Measurements from ENCODE around the gene PTPRQ.

DNA sequence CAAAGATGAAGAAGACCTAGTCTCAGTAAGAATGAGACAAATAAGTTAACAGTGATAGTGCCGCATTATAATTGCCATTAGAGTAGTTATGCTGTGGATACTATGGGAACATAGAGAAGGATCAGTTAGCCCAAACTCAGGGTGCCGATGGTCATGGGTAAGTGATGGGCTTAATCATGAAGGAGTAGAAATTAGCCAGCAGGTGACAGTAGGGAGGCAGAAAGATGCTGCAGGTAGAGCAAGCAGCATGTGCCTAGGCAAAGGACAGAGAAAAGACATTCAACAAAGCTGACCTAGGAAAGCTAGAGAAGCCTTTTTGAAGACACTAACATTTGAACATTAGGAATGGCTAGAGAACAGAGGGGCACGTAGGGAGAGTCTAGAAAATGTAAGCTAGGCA is 30.6 kb upstream of the PTPRQ start:
- TF ChIP-seq, protein P1, sequence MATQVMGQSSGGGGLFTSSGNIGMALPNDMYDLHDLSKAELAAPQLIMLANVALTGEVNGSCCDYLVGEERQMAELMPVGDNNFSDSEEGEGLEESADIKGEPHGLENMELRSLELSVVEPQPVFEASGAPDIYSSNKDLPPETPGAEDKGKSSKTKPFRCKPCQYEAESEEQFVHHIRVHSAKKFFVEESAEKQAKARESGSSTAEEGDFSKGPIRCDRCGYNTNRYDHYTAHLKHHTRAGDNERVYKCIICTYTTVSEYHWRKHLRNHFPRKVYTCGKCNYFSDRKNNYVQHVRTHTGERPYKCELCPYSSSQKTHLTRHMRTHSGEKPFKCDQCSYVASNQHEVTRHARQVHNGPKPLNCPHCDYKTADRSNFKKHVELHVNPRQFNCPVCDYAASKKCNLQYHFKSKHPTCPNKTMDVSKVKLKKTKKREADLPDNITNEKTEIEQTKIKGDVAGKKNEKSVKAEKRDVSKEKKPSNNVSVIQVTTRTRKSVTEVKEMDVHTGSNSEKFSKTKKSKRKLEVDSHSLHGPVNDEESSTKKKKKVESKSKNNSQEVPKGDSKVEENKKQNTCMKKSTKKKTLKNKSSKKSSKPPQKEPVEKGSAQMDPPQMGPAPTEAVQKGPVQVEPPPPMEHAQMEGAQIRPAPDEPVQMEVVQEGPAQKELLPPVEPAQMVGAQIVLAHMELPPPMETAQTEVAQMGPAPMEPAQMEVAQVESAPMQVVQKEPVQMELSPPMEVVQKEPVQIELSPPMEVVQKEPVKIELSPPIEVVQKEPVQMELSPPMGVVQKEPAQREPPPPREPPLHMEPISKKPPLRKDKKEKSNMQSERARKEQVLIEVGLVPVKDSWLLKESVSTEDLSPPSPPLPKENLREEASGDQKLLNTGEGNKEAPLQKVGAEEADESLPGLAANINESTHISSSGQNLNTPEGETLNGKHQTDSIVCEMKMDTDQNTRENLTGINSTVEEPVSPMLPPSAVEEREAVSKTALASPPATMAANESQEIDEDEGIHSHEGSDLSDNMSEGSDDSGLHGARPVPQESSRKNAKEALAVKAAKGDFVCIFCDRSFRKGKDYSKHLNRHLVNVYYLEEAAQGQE (IDR thresholded peaks at IDR 0.05; ENCODE audit: insufficient read depth in 1 of 2, low read depth in 2 of 2, low read length in 1 of 2), result no peak
- TF ChIP-seq, protein P2, sequence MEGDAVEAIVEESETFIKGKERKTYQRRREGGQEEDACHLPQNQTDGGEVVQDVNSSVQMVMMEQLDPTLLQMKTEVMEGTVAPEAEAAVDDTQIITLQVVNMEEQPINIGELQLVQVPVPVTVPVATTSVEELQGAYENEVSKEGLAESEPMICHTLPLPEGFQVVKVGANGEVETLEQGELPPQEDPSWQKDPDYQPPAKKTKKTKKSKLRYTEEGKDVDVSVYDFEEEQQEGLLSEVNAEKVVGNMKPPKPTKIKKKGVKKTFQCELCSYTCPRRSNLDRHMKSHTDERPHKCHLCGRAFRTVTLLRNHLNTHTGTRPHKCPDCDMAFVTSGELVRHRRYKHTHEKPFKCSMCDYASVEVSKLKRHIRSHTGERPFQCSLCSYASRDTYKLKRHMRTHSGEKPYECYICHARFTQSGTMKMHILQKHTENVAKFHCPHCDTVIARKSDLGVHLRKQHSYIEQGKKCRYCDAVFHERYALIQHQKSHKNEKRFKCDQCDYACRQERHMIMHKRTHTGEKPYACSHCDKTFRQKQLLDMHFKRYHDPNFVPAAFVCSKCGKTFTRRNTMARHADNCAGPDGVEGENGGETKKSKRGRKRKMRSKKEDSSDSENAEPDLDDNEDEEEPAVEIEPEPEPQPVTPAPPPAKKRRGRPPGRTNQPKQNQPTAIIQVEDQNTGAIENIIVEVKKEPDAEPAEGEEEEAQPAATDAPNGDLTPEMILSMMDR (IDR thresholded peaks at IDR 0.05), result no peak
- TF ChIP-seq POLR2AphosphoS5 (IDR thresholded peaks at IDR 0.05; ENCODE audit: low read depth, low read length), result no peak

Data from Panc1 (cell line).